ENCODE measurements around the gene CYB5B.
A peak's percentile ranks its signal among the peaks of the same experiment; 100 is the strongest.

Gene CYB5B

DNA sequence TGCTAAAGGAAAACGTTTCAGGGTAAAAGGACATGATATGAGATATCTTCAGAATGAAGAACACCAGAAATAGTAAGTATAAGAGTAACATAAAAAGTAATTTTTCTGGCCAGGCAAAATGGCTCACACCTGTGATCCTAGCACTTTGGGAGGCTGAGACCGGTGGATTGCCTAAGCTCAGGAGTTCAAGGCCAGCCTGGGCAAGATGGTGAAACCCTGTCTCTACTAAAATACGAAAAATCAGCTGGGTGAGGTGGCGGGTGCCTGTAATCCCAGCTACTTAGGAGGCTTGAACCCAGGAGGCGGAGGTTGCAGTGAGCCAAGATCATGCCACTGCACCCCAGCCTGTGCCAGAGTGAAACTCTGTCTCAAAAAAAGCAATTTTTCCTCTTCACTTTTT, 84.7 kb downstream of the CYB5B start:
- no peaks in the 10 kb centered on the region for H3K4me1 ChIP-seq (ENCODE audit: low read length)
- no peaks in the 10 kb centered on the region for H3K9me3 ChIP-seq (replicated peaks; ENCODE audit: insufficient read depth, low read length)
- H3K4me2 ChIP-seq (ENCODE audit: low read depth, low read length) = no peak overlapping the region
- DNase-seq = no peak
- no peaks in the 10 kb centered on the region for H3K27me3 ChIP-seq (replicated peaks; ENCODE audit: insufficient read depth, low read length)
- no peak overlapping the region for H3K27ac ChIP-seq (ENCODE audit: low read length)
- no peaks in the 10 kb centered on the region for H3K9me2 ChIP-seq (replicated peaks; ENCODE audit: insufficient read depth, low read length)
- H3K9ac ChIP-seq (ENCODE audit: low read length) = no peak overlapping the region
- H3K4me3 ChIP-seq (ENCODE audit: low read length) = no peak overlapping the region
- TF ChIP-seq, protein P1, sequence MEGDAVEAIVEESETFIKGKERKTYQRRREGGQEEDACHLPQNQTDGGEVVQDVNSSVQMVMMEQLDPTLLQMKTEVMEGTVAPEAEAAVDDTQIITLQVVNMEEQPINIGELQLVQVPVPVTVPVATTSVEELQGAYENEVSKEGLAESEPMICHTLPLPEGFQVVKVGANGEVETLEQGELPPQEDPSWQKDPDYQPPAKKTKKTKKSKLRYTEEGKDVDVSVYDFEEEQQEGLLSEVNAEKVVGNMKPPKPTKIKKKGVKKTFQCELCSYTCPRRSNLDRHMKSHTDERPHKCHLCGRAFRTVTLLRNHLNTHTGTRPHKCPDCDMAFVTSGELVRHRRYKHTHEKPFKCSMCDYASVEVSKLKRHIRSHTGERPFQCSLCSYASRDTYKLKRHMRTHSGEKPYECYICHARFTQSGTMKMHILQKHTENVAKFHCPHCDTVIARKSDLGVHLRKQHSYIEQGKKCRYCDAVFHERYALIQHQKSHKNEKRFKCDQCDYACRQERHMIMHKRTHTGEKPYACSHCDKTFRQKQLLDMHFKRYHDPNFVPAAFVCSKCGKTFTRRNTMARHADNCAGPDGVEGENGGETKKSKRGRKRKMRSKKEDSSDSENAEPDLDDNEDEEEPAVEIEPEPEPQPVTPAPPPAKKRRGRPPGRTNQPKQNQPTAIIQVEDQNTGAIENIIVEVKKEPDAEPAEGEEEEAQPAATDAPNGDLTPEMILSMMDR (IDR thresholded peaks at IDR 0.05; ENCODE audit: low read length) = no peak
- TF ChIP-seq EZH2 (optimal IDR thresholded peaks at IDR 0.05; ENCODE audit: low read depth, low read length) (no peak), EZH2phosphoT487 (IDR thresholded peaks at IDR 0.05; ENCODE audit: low read length) (no peak)
- H2AFZ ChIP-seq (ENCODE audit: low read length) = no peak overlapping the region
- H3K36me3 ChIP-seq (replicated peaks; ENCODE audit: insufficient read depth, low read length) = no peaks in the 10 kb centered on the region
- H3F3A ChIP-seq (ENCODE audit: insufficient read depth, low read length) = no peaks in the 10 kb centered on the region
- H3K79me2 ChIP-seq (ENCODE audit: low read length) = no peaks in the 10 kb centered on the region
- H4K20me1 ChIP-seq (ENCODE audit: insufficient read depth, low read length) = no peaks in the 10 kb centered on the region

DNA sequence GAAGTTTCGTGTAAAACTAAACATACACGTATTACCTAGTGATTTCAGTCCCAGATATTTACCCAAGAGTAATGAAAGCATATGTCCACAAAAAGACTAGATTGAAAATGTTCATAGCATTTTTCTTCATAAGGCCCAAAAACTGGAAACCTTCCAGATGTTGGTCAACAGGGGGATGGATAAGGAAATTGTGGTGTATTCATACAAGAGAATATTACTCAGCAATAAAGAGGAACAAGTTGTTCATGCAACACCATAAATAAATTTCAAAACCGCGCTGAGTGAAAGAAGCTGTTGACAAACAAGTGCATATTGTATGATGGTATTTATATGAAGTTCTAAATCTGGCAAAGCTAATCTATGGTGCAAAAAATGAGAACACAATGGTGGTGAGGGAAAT, 87.2 kb downstream of the CYB5B start:
- no peak for DNase-seq
- Histone ChIP-seq H2AFZ (ENCODE audit: low read length) (no peak overlapping the region), H3K27ac (ENCODE audit: low read length) (no peak overlapping the region)

DNA sequence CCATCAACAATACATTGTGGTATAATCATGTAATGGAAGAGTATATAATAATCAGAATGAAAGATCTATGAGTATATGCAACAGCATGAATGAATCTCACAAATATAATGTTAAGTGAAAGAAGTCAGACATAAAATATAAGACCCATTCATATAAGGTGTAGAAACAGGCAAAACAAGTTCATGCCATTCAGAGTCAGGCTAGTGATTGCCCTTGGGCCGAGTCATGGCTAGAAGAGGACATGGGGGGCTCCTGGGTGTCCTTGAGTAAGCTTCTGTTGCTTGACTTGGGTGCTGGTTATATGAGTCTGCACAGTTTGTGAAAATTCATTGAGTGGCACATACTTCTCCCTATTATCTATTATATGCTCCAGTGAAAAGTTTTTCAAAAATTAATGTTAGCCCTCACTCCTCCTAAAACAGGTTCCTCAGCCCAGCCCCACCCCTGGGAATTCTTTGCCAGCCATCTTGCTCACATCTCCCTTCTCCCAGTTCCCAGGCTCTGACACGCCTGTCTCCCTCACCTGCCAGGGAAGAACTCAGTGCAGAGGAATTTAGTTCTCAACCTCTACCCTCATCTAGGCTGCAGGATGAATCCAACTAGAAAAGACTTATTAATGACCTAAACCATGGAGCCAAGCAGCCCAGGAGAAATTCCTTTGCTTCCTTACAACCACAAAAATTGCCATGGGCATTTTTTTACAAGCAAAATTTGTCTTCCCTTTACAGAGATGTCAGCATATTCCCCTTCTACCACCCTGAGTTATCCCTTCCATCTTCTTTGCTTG, 89.0 kb downstream of the CYB5B start:
- DNase-seq = no peak
- H3K4me2 ChIP-seq (ENCODE audit: low read depth, low read length) = no peak overlapping the region
- TF ChIP-seq EZH2 (optimal IDR thresholded peaks at IDR 0.05; ENCODE audit: low read depth, low read length) = no peak

More for the DNA sequence above, 87.2 kb downstream of the CYB5B start:
- H3K9me3 ChIP-seq (replicated peaks; ENCODE audit: insufficient read depth, low read length) = no peaks in the 10 kb centered on the region
- no peaks in the 10 kb centered on the region for H3K9me2 ChIP-seq (replicated peaks; ENCODE audit: insufficient read depth, low read length)
- H3K27me3 ChIP-seq (replicated peaks; ENCODE audit: insufficient read depth, low read length) = no peaks in the 10 kb centered on the region
- H3K4me2 ChIP-seq (ENCODE audit: low read depth, low read length) = no peak overlapping the region
- no peaks in the 10 kb centered on the region for H3K79me2 ChIP-seq (ENCODE audit: low read length)
- no peak overlapping the region for H3K4me3 ChIP-seq (ENCODE audit: low read length)
- TF ChIP-seq EZH2 (optimal IDR thresholded peaks at IDR 0.05; ENCODE audit: low read depth, low read length) = no peak
- TF ChIP-seq, protein P1 (IDR thresholded peaks at IDR 0.05; ENCODE audit: low read length) = no peak
- no peak for TF ChIP-seq EZH2phosphoT487 (IDR thresholded peaks at IDR 0.05; ENCODE audit: low read length)
- H3K4me1 ChIP-seq (ENCODE audit: low read length) = peaks cover 4% of the 10 kb centered on the region; the same call in 1 of the 2 replicates
- no peaks in the 10 kb centered on the region for H3F3A ChIP-seq (ENCODE audit: insufficient read depth, low read length)
- H3K36me3 ChIP-seq (replicated peaks; ENCODE audit: insufficient read depth, low read length) = no peaks in the 10 kb centered on the region
- H4K20me1 ChIP-seq (ENCODE audit: insufficient read depth, low read length) = no peaks in the 10 kb centered on the region
- H3K9ac ChIP-seq (ENCODE audit: low read length) = no peak overlapping the region

DNA sequence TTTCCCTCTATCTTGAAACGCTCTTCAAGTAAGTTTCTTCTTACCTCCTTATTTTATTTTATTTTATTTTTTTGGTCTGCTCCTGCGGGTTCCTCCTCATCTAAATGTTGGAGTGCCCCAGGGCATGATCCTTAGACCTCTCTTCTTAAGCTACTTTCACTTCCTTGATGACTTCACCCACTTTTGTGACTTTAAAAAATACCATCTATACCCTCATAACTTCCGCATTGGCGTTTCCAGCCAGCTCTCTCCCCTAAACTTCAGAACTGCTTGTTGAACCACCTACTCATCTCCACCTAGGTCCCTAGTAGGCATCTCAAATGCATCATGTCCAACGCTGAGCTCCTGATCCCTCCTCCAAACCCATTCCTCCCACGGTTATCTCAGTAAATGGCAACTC, 89.9 kb downstream of the CYB5B start:
- Histone ChIP-seq H3K4me1 (ENCODE audit: low read length) (peaks cover 4% of the 10 kb centered on the region; the same call in 1 of the 2 replicates), H3K36me3 (replicated peaks; ENCODE audit: insufficient read depth, low read length) (no peaks in the 10 kb centered on the region), H3K9me2 (replicated peaks; ENCODE audit: insufficient read depth, low read length) (no peaks in the 10 kb centered on the region), H3K4me2 (ENCODE audit: low read depth, low read length) (peak overlapping the region; percentile 22; the same call in 1 of the 2 replicates), H3K27ac (ENCODE audit: low read length) (no peak overlapping the region), H3K79me2 (ENCODE audit: low read length) (no peaks in the 10 kb centered on the region), H3F3A (ENCODE audit: insufficient read depth, low read length) (no peaks in the 10 kb centered on the region), H4K20me1 (ENCODE audit: insufficient read depth, low read length) (no peaks in the 10 kb centered on the region), H3K9me3 (replicated peaks; ENCODE audit: insufficient read depth, low read length) (no peaks in the 10 kb centered on the region), H3K4me3 (ENCODE audit: low read length) (no peak overlapping the region), H3K27me3 (replicated peaks; ENCODE audit: insufficient read depth, low read length) (no peaks in the 10 kb centered on the region), H2AFZ (ENCODE audit: low read length) (peak overlapping the region; percentile 25), H3K9ac (ENCODE audit: low read length) (no peak overlapping the region)
- TF ChIP-seq, protein P1 (IDR thresholded peaks at IDR 0.05; ENCODE audit: low read length) = no peak
- no peak for TF ChIP-seq EZH2 (optimal IDR thresholded peaks at IDR 0.05; ENCODE audit: low read depth, low read length)
- no peak for TF ChIP-seq EZH2phosphoT487 (IDR thresholded peaks at IDR 0.05; ENCODE audit: low read length)
- DNase-seq = no peak

More for the DNA sequence above, 89.0 kb downstream of the CYB5B start:
- Histone ChIP-seq H3K4me3 (ENCODE audit: low read length) (no peak overlapping the region), H3K9me3 (replicated peaks; ENCODE audit: insufficient read depth, low read length) (no peaks in the 10 kb centered on the region), H3K36me3 (replicated peaks; ENCODE audit: insufficient read depth, low read length) (no peaks in the 10 kb centered on the region), H4K20me1 (ENCODE audit: insufficient read depth, low read length) (no peaks in the 10 kb centered on the region), H3F3A (ENCODE audit: insufficient read depth, low read length) (no peaks in the 10 kb centered on the region), H3K27ac (ENCODE audit: low read length) (no peak overlapping the region), H2AFZ (ENCODE audit: low read length) (no peak overlapping the region), H3K27me3 (replicated peaks; ENCODE audit: insufficient read depth, low read length) (no peaks in the 10 kb centered on the region), H3K4me1 (ENCODE audit: low read length) (peaks cover 4% of the 10 kb centered on the region; the same call in 1 of the 2 replicates), H3K9ac (ENCODE audit: low read length) (no peak overlapping the region), H3K79me2 (ENCODE audit: low read length) (no peaks in the 10 kb centered on the region), H3K9me2 (replicated peaks; ENCODE audit: insufficient read depth, low read length) (no peaks in the 10 kb centered on the region)
